CD4-positive, alpha-beta T cell treated with Interleukin-4 for 1 hour (primary cell): ENCODE data around the gene ELP4.
"Not testable (repeated sequence)": the region's sequence is repeated elsewhere in the genome, so short reads cannot be mapped to it uniquely, and the experiment has no call there.

Experiments
- DNase-seq, 2 donors: peaks; one replicate each; pipeline ENCODE4 v3.0.0-alpha.2; 2020 to 2022

ELP4 gene

DNA sequence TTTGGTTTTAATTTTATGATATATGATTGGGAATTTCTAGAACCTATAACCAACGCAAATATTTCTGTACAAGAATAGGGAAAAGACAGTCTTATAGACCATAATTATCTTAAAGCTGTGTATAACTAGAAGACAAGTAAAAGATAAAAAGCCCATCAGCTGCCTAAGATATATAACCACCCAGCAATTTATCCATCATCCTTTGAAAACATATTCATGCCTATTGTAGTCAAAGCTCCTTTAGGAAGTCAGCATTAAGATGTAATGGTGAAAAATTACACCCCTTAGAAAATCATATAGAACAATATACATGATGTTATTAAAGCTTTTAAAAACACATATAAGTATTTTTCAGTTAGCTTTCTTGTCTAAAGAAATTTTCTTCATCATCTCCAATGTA is 46.4 kb downstream of the ELP4 start:
- DNase-seq = no peak

DNA sequence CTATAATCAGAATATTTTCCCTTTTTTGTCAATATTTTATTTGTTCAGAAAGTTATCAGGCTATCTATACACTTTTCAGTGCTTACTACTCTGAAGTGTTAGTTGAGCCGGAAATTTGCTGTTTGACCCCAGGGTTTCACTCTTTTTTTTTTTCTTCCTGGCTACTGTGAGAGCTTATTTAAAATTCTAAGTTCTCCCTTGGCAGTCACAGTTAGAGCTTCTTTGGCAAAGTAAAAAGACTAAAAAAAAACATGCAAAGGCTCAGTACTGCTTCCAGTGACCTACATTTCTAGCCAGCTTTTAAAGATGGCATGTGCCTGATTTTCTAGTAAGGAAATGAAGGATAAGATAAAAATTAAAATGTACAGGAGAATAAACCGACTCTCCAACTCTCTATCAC is 48.4 kb downstream of the ELP4 start:
- no peak for DNase-seq

DNA sequence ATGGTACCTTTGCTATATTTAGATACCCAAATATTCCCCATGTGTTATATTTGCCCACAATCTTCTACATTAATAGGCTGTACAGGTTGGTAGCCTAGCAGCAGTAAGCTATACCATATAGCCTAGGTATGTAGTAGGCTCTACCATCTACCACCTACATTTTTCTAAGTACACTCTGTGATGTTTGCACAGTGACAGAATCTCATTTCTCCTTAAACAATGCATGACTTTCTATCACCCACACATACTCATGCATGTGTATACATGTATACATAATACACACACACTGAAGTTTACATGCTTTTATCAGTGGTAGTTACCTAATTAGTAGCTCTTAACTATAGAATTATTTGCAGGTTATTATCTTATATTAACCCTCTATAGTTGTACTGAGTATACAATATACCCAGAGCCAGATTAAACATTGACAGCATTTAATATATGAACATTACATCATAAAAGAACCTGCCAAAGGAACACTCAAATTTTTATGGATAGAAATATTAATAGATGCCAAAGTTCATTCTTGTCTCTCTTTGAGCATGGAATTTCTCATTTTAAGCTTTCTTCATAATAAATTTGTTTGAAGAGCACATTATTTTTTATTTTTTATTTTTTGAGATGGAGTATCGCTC is 51.4 kb downstream of the ELP4 start:
- no peak for DNase-seq

DNA sequence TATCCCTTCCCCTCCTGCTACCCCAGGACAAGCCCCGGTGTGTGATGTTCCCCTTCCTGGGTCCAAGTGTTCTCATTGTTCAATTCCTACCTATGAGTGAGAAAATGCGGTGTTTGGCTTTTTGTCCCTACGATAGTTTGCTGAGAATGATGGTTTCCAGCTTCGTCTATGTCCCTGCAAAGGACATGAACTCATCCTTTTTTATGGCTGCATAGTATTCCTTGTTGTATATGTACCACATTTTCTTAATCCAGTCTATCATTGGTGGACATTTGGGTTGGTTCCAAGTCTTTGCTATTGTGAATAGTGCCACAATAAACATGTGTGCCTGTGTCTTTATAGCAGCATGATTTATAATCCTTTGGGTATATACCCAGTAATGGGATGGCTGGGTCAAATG is 55.0 kb downstream of the ELP4 start:
- not testable (repeated sequence) for DNase-seq

DNA sequence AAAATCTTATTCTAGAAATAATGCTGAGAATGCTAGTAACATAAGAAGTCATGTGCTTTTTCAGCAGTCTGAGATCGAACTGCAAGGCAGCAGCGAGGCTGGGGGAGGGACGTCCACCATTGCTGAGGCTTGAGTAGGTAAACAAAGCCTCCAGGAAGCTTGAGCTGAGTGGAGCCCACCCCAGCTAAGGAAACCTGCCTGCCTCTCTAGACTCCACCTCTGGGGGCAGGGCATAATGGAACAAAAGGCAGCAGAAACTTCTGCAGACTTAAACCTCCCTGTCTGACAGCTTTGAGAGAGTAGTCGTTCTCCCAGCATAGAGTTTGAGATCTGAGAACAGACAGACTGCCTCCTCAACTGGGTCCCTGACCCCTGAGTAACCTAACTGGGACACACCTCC is 64.6 kb downstream of the ELP4 start:
- DNase-seq = not testable (repeated sequence)

DNA sequence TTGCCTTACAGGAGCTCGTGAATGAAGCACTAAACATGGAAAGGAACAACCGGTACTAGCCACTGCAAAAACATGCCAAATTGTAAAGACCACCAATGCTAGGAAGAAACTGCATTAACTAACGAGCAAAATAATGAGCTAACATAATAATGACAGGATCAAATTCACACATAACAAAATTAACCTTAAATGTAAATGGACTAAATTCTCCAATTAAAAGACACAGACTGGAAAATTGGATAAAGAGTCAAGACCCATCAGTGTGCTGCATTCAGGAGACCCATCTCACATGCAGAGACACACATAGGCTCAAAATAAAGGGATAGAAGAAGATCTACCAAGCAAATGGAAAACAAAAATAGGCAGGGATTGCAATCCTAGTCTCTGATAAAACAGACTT is 66.2 kb downstream of the ELP4 start:
- not testable (repeated sequence) for DNase-seq

DNA sequence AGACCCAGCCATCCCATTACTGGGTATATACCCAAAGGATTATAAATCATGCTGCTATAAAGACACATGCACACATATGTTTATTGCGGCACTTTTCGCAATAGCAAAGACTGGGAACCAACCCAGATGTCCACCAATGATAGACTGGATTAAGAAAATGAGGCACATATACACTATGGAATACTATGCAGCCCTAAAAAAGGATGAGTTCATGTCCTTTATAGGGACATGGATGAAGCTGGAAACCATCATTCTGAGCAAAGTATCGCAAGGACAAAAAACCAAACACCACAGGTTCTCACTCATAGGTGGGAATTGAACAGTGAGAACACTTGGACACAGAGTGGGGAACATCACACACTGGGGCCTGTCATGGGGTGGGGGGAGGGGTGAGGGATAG is 69.8 kb downstream of the ELP4 start:
- DNase-seq = not testable (repeated sequence)

DNA sequence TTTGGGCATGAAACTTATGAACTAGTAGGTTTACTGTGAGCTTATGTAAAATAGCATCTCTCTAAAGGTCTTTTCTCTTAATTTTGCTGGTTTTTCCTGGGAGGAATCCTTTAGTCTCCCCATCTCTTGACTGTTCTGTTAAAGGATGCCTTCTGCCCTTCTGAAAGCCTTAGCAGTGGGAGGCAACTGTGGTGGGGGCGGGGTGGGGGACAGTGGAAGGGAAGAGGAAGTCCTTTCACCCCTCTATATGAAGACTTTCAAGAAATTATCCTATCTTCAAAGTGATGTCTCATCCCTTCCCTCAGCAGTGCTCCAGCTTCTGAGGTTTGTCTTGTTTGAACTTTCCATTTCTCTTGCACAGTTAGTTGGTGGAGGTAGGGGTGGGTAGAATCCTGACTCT is 73.1 kb downstream of the ELP4 start:
- no peak for DNase-seq

DNA sequence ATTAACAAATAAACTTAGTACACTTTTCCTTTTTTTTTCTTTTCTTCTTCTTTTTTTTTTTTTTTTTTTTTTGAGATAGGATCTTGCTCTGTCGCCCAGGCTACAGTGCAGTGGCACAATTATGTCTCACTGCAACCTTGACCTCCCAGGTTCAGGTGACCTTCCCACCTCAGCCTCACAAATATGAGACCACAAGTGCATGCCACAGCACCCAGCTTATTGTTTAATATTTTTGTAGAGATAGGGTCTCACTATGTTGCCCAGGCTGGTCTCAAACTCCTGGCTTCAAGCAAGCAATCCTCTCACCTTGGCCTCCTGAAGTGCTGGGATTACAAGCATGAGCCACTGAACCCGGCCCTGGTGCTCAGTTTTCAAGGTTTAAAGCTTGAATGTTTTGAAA is 88.9 kb downstream of the ELP4 start:
- no peak for DNase-seq

DNA sequence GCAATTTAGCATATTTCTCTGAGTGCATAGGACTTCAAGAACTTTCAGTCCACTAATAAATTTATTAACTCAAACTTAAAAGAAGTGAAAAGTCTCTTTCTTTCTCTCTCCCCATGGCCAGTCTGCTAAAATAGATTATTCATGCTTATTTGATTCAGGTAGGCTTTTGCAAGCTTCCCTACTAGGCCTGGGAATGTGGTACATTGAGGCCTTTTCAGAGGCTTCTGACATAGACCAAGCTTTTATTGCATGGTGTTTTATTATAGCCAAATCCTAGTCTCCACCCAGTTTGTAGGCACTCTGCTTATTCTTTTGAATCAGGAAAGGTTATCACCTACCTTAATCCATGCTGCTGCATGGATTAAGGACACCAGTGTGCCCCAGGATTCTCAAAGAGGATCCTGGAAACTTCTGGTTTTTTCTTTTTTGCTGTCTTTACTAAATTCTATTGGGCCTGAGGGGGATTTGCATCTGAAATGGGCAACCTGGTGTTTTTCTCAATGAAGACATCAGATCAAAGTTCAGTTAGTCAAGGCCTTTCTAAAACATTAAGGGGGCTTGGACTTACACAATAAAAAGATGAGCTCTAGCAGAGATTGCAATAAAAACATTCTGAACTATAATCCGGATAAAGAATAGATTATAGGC is 92.2 kb downstream of the ELP4 start:
- DNase-seq = no peak

DNA sequence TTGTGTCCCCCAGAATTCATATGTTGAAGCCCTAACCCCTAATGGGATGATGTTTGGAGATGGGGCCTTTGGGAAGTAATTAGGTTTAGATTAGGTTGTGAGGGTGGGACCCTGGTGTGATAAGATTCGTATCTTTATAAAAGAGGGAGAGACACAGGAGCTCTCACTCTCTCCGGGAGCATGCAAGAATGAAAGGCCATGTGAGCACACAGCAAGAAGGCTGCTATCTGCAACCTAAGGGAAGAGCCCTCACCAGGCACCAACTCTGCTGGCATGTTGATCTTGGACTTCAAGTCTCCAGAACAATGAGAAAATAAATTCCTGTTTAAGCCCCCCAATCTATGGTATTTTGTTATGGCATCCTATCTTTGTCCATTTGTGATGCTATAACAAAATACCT is 97.3 kb downstream of the ELP4 start:
- no peak for DNase-seq

DNA sequence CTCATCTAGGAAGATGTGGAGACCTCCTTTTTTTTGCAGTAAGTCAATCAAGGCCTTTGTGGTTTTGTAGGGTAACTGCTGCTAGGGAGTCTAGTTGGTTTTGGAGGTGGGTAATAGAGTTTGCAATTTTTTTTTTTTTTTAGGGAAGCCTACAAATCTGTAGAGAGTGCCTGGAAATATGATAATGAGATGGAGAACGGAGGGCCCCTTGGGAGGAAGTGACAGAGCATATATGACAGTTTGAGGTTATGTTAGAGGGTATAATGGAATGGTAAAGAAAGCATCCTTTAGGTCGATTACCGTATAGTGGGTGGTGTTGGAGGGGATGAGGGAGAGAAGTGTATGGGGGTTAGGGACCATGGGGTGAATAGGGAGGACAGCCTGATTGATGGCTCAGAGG is 98.3 kb downstream of the ELP4 start:
- DNase-seq = no peak

DNA sequence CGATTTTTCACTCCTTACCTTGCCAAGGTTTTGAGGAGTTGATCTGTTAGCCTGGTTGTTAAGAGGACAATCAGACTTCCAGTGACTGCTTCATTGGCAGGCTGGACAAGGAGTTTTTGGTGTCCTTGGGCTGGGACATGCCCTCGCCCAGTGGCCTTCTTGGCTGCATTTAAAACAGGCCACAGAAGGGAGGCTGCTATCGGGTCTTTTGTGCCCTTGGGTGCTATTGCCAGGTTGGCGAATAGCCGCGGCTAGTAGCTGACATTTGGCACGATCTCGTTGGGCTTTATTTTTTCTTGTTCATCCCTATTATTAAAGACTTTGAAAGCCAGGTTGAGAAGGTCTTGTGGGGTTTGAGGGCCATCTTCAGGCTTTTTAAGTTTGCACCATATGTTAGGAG is 99.4 kb downstream of the ELP4 start:
- no peak for DNase-seq

DNA sequence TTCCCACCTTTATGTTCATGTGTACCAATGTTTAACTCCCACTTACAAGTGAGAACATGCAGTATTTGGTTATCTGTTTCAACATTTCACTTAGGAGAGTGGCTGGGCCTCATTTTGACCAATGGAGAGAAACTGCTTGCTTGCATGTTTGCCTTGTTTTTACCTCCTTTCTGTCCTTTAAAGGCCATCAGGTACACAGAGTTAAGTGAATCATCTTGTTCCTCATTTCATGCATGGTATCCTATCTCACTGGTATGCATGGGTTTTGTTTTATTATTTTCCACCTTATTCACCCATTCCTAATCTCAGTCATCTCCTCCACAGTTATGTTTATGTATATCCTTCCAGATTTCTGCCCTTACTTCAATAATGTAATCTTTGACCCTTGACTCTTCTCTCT is 101.0 kb downstream of the ELP4 start:
- no peak for DNase-seq

DNA sequence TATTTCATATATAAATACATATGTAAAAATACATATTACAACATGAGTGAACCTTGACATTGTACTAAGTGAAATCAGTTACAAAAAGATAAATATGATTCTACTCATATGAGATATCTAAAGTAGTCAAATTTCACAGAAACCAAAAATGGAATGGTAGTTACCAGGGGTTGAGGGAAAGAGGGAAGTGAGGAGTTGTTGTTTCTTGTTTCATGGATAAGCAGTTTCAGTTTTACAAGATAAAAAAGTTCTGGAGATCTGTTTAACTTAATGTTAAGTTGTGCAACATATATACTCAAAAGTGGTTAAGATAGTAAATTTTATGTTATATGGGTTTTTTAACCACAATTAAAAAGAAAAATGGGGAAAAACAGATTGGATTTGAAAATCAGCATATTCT is 107.7 kb downstream of the ELP4 start:
- DNase-seq = no peak

DNA sequence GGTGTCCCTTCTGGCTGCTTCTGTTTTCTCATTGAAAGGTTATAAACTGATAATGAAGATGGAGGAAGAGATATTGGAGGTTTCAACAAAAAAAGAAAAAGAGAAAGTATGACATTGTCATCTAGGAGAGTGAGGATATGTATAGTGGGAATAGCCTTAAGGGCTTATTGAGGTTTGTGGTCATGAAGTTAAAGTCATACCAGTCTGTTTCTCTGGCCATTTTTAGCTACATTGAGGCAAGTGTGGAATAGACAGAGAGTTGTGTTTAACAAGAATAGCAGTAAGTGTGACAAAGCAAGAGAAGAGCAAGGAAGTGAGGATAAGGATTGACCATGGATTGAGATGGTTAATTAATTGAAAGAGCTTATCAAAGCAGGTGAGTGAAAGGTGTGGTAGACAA is 110.4 kb downstream of the ELP4 start:
- DNase-seq = no peak

DNA sequence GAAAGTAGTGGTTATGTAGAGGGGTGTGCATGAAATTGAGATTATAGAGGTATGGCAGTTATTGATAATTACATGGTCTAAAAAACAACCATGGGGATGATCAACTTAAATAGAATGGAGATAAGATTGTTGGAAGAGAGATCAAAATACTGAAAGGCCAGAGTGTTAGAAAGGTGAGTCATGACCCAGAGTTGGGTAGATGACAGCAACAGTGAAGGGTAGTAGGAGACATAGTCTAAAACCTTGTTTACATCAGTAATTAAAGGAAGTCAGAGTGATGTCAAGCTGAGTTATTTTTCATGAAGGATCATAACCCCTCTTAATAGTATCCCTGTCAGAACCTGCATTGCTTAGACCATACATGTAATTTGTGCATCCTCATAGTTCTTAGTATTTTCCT is 110.9 kb downstream of the ELP4 start:
- no peak for DNase-seq

DNA sequence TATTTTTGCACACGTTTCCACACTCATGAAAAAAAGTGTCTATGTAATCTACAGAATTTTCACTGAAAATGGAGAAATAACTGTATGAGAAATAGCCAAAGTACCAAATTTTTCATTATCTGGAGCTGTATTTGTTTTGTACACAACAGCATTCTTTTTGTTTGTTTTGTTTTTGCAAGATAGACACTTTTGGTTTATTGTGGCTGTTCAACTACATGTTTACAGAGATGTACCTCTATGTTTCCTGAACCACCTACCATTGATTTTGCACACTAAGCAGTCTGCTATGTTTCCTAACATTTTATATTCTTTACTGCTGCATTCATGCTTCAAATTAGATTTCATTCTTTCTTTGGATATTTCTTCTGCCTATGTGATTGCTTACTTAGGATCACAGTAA is 116.3 kb downstream of the ELP4 start:
- no peak for DNase-seq

DNA sequence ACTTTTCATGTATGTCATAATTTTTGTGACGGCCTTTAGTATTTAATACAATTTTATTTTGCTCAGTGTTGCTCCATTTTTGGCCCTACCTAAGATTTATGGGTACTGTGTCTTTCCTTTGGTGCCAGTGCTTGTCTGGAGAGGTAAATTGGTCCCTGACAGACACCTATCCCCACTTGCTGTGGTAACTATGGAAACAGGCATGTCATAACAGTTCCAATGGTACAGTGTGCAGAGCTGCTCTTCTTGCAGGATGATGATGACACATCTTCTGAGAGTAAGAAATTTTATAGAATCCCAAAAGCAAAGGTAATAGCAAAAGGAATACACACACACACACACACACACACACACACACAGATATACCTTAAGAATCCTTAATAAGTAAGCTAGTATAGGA is 118.5 kb downstream of the ELP4 start:
- DNase-seq = no peak

DNA sequence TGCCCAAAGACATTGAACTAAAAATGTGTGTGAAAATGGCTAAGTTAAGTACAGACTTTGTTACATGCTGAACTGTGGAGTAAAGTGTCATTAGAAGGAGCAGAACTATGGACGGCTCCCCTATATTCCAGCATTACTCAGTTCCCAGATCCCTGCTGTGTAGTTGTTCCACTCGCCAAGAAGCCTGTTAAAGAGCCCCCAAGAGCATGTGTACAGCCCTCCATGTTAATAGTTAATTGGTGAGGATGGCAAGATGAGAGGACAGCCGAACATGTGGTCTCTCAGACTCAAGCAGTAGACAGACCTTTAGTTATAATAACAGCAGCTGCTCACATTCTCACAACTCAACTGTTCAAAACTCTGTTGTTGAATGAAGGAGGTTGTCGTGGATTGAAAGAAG is 127.4 kb downstream of the ELP4 start:
- no peak for DNase-seq

DNA sequence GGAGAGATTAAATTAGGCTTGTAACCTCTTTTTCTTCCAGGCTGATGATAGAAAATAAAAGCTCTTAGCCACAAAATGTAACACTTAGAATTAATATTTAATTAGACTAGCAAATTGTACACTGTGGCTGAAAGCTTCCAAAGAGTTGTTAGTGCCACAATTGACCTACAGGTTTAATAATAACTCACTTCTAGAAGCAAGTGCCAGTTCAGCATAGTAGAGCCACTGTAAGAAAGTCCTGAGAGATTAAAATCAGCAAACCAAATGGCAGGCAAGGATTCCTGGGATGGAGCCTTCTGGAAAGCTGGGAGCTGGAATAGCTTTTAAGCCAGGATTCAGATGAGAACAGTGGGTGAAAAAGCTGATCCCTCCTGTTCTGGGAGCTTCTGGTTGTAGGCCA is 131.0 kb downstream of the ELP4 start:
- DNase-seq = no peak

DNA sequence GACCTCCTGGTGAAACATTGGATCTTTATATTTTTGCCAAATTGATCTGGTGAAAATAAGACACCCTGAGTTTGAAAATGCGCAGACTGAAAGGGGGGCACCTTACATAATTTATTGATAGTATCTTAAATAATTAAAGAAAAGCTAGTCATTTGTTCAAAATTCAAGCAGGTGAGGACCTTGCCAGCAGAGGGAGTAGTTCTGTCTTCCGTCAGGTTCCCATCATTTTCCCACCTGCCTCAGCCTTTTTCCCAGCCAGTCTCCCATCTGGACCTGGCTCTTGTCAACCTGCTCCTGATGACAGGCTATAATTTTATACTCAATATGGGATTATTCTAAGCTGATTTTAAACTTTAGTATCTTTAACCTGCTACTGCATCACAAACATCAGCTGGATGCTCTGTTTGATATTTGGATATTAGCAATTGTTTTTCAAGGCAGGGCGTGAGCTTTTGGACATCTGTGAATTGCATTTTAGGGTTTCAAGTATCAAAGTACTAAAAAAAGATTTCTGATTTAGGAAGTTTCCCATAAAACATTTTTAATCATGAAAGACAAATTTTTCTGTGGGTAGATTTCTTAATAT is 132.0 kb downstream of the ELP4 start:
- no peak for DNase-seq

DNA sequence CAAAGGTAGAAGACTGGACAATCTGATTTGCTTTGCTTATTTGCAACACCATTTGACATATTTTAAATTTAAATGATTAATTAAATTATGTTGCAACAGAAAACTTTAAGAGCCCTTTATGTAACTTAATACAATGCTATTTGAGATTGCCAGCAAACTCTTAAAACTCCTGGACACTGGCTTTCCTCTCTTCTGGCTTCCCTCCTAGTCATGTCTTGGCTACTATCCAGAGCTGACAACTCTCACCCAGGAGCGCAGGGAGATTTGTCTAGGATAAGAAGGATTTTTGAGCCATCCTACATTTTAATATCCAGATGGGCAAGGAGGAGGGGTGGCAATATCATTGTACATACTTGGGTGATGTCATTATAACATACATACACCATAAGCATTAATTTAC is 134.3 kb downstream of the ELP4 start:
- no peak for DNase-seq

DNA sequence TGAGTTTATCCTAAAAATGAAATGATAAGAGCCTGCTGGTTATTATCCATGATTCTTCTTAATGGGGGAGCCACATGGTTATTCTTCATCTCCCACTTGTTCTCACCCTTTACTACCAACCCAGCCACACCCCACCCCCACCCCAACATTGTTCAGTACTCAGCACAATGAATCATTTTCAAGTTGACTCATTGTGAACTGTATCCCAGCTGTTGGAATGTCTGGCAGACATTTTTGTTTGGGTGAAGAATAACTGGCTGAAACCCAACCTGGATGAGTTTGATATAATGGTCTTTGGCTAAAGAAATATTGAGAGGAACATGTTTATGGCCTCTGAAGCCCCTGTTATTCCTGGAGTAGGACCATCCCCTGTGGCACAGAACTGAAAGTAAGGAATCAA is 136.2 kb downstream of the ELP4 start:
- no peak for DNase-seq

DNA sequence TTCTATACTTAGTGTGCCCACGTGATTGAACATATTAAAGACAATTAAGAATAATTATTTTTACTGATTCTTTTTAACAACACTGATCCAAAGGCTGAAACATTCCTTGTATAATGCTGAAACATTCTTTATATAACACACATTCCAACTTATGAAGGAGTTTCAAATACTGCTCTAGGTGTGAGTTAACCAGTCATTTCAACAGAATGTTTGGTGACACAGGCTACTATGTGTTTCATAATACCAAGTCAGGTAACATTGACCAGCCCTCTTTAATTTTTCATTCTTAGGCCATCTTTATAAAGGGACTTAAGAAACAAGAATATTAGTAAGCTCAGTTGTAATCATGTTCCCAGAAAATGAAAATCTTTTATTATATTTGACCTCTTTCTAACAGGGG is 136.6 kb downstream of the ELP4 start:
- no peak for DNase-seq
